ENCODE data around the gene TENM3. TPM values are rescaled to one million over a fixed set of nuclear protein-coding genes. Genes with fewer than 3 reads are reported as not detected.

The TENM3 gene
- total RNA-seq, 2 donors from 2014 or later = not detected

GRCh38 chr4:182250446-182250845 is 7.2 kb downstream of the TENM3 start:
- no peaks in the 10 kb centered on the region for H3K9me3 ChIP-seq (ENCODE audit: control insufficient read depth, low read length, poor library complexity, severe bottlenecking)
- Mint-ChIP-seq H3K36me3 (ENCODE audit: low read depth) (no peaks in the 10 kb centered on the region), H3K4me1 (no peaks in the 10 kb centered on the region), H3K27me3 (no peaks in the 10 kb centered on the region), H3K4me3 (no peak overlapping the region), H3K27ac (no peak overlapping the region)
- DNase-seq (no peak), ATAC-seq (no peak)

- Mint-ChIP-seq H3K4me3 (no peak overlapping the region), H3K27me3 (no peaks in the 10 kb centered on the region), H3K27ac (no peak overlapping the region), H3K36me3 (ENCODE audit: low read depth) (no peaks in the 10 kb centered on the region), H3K4me1 (no peaks in the 10 kb centered on the region)
- ATAC-seq (no peak), DNase-seq (no peak)
- no peaks in the 10 kb centered on the region for H3K9me3 ChIP-seq (ENCODE audit: control insufficient read depth, low read length, poor library complexity, severe bottlenecking)
Observed at GRCh38 chr4:182251116-182251515, 7.9 kb downstream of the TENM3 start.

GRCh38 chr4:182252220-182252619 is 9.0 kb downstream of the TENM3 start:
- Mint-ChIP-seq H3K27me3 (no peaks in the 10 kb centered on the region), H3K4me1 (no peaks in the 10 kb centered on the region)

GRCh38 chr4:182254026-182254780 is 11.0 kb downstream of the TENM3 start:
- no peaks in the 10 kb centered on the region for H3K9me3 ChIP-seq (ENCODE audit: control insufficient read depth, low read length, poor library complexity, severe bottlenecking)
- H3K36me3 Mint-ChIP-seq (ENCODE audit: low read depth) = no peaks in the 10 kb centered on the region
- no peak overlapping the region for H3K4me3 Mint-ChIP-seq
- H3K4me1 Mint-ChIP-seq = no peaks in the 10 kb centered on the region
- no peak for ATAC-seq
- DNase-seq = no peak
- H3K27ac Mint-ChIP-seq = no peak overlapping the region
- H3K27me3 Mint-ChIP-seq = no peaks in the 10 kb centered on the region

More at GRCh38 chr4:182252220-182252619, 9.0 kb downstream of the TENM3 start:
- H3K27ac Mint-ChIP-seq = no peak overlapping the region
- no peak overlapping the region for H3K4me3 Mint-ChIP-seq
- ATAC-seq = no peak
- no peak for DNase-seq
- H3K36me3 Mint-ChIP-seq (ENCODE audit: low read depth) = no peaks in the 10 kb centered on the region
- H3K9me3 ChIP-seq (ENCODE audit: control insufficient read depth, low read length, poor library complexity, severe bottlenecking) = no peaks in the 10 kb centered on the region

- ATAC-seq (no peak), DNase-seq (no peak)
- H3K4me3 Mint-ChIP-seq = no peak overlapping the region
- no peaks in the 10 kb centered on the region for H3K36me3 Mint-ChIP-seq (ENCODE audit: low read depth)
- no peaks in the 10 kb centered on the region for H3K27me3 Mint-ChIP-seq
- H3K4me1 Mint-ChIP-seq = no peaks in the 10 kb centered on the region
- no peaks in the 10 kb centered on the region for H3K9me3 ChIP-seq (ENCODE audit: control insufficient read depth, low read length, poor library complexity, severe bottlenecking)
- H3K27ac Mint-ChIP-seq = no peak overlapping the region
Observed at GRCh38 chr4:182255441-182256190, 12.4 kb downstream of the TENM3 start.

GRCh38 chr4:182257016-182257415 is 13.8 kb downstream of the TENM3 start:
- H3K4me1 Mint-ChIP-seq = no peaks in the 10 kb centered on the region
- ATAC-seq (no peak), DNase-seq (no peak)
- H3K36me3 Mint-ChIP-seq (ENCODE audit: low read depth) = no peaks in the 10 kb centered on the region
- no peaks in the 10 kb centered on the region for H3K9me3 ChIP-seq (ENCODE audit: control insufficient read depth, low read length, poor library complexity, severe bottlenecking)
- no peaks in the 10 kb centered on the region for H3K27me3 Mint-ChIP-seq
- no peak overlapping the region for H3K4me3 Mint-ChIP-seq
- no peak overlapping the region for H3K27ac Mint-ChIP-seq

GRCh38 chr4:182257503-182257902 is 14.3 kb downstream of the TENM3 start:
- Mint-ChIP-seq H3K27me3 (no peaks in the 10 kb centered on the region), H3K4me3 (no peak overlapping the region), H3K27ac (no peak overlapping the region), H3K36me3 (ENCODE audit: low read depth) (no peaks in the 10 kb centered on the region), H3K4me1 (no peaks in the 10 kb centered on the region)
- no peaks in the 10 kb centered on the region for H3K9me3 ChIP-seq (ENCODE audit: control insufficient read depth, low read length, poor library complexity, severe bottlenecking)
- no peak for DNase-seq
- ATAC-seq = no peak

- no peaks in the 10 kb centered on the region for H3K9me3 ChIP-seq (ENCODE audit: control insufficient read depth, low read length, poor library complexity, severe bottlenecking)
- no peak for ATAC-seq
- no peak for DNase-seq
- no peak overlapping the region for H3K4me3 Mint-ChIP-seq
- H3K27ac Mint-ChIP-seq = no peak overlapping the region
- H3K36me3 Mint-ChIP-seq (ENCODE audit: low read depth) = no peaks in the 10 kb centered on the region
- no peaks in the 10 kb centered on the region for H3K4me1 Mint-ChIP-seq
- H3K27me3 Mint-ChIP-seq = no peaks in the 10 kb centered on the region
Observed at GRCh38 chr4:182258441-182259000, 15.3 kb downstream of the TENM3 start.

GRCh38 chr4:182261651-182262223 is 18.5 kb downstream of the TENM3 start:
- H3K9me3 ChIP-seq (ENCODE audit: control insufficient read depth, low read length, poor library complexity, severe bottlenecking) = no peaks in the 10 kb centered on the region
- no peak overlapping the region for H3K4me3 Mint-ChIP-seq
- H3K27ac Mint-ChIP-seq = no peak overlapping the region
- no peaks in the 10 kb centered on the region for H3K27me3 Mint-ChIP-seq
- DNase-seq = no peak
- no peaks in the 10 kb centered on the region for H3K4me1 Mint-ChIP-seq
- ATAC-seq = no peak
- H3K36me3 Mint-ChIP-seq (ENCODE audit: low read depth) = no peaks in the 10 kb centered on the region

- Mint-ChIP-seq H3K27ac (no peak overlapping the region), H3K36me3 (ENCODE audit: low read depth) (no peaks in the 10 kb centered on the region), H3K4me1 (no peaks in the 10 kb centered on the region), H3K27me3 (no peaks in the 10 kb centered on the region), H3K4me3 (no peak overlapping the region)
- ATAC-seq (no peak), DNase-seq (no peak)
- H3K9me3 ChIP-seq (ENCODE audit: control insufficient read depth, low read length, poor library complexity, severe bottlenecking) = no peaks in the 10 kb centered on the region
Observed at GRCh38 chr4:182263562-182263961, 20.4 kb downstream of the TENM3 start.

- Mint-ChIP-seq H3K27ac (no peak overlapping the region), H3K4me3 (no peak overlapping the region), H3K27me3 (no peaks in the 10 kb centered on the region), H3K4me1 (no peaks in the 10 kb centered on the region), H3K36me3 (ENCODE audit: low read depth) (no peaks in the 10 kb centered on the region)
- DNase-seq = no peak
- no peak for ATAC-seq
- H3K9me3 ChIP-seq (ENCODE audit: control insufficient read depth, low read length, poor library complexity, severe bottlenecking) = no peaks in the 10 kb centered on the region
Observed at GRCh38 chr4:182264139-182264752, 21.0 kb downstream of the TENM3 start.

GRCh38 chr4:182265881-182266280 is 22.7 kb downstream of the TENM3 start:
- H3K27ac Mint-ChIP-seq = no peak overlapping the region
- H3K4me3 Mint-ChIP-seq = no peak overlapping the region
- DNase-seq (no peak), ATAC-seq (no peak)
- H3K4me1 Mint-ChIP-seq = no peaks in the 10 kb centered on the region
- peaks cover 3% of the 10 kb centered on the region for H3K9me3 ChIP-seq (ENCODE audit: control insufficient read depth, low read length, poor library complexity, severe bottlenecking)
- H3K27me3 Mint-ChIP-seq = no peaks in the 10 kb centered on the region
- no peaks in the 10 kb centered on the region for H3K36me3 Mint-ChIP-seq (ENCODE audit: low read depth)

GRCh38 chr4:182267048-182267447 is 23.8 kb downstream of the TENM3 start:
- H3K9me3 ChIP-seq (ENCODE audit: control insufficient read depth, low read length, poor library complexity, severe bottlenecking) = peaks cover 3% of the 10 kb centered on the region
- H3K4me3 Mint-ChIP-seq = no peak overlapping the region
- no peaks in the 10 kb centered on the region for H3K27me3 Mint-ChIP-seq
- DNase-seq (no peak), ATAC-seq (no peak)
- no peak overlapping the region for H3K27ac Mint-ChIP-seq
- no peaks in the 10 kb centered on the region for H3K36me3 Mint-ChIP-seq (ENCODE audit: low read depth)
- no peaks in the 10 kb centered on the region for H3K4me1 Mint-ChIP-seq

Measured in T-helper 17 cell (primary cell).